Activated effector memory CD4-positive, alpha-beta T cell treated with anti-CD3 and anti-CD28 coated beads, Interleukin-2, amount 50 U/mL, for 16 hours (primary cell): Measurements from ENCODE around the gene TMED8.
"Not testable (repeated sequence)": the region's sequence is repeated elsewhere in the genome, so short reads cannot be mapped to it uniquely, and the experiment has no call there.

Experiments
- DNase-seq: peaks from one replicate; pipeline ENCODE4 v3.0.0-alpha.2; 2020

TMED8 gene

GRCh38 chr14:77376771-77377501 is at the start of gene TMED8, which contains the start of gene SAMD15:
Gene TMED8, minus strand, starts transcription at chr14:77377094. Its CDS starts 41 bp downstream, at chr14:77377053.
Gene SAMD15, plus strand, starts transcription at chr14:77377379. Its CDS starts 40 bp downstream, at chr14:77377419.
- DNase-seq, result peak; percentile 94

GRCh38 chr14:77426396-77426795 is 49.5 kb upstream of the TMED8 start:
- DNase-seq, result no peak

GRCh38 chr14:77424862-77425261 is 48.0 kb upstream of the TMED8 start:
- DNase-seq, result no peak

- no peak for DNase-seq
Measured at GRCh38 chr14:77423423-77423822, 46.5 kb upstream of the TMED8 start, which contains the start of gene NOXRED1. Gene NOXRED1, minus strand, starts transcription at chr14:77423523. Its CDS starts 634 bp downstream, at chr14:77422889.

- no peak for DNase-seq
Measured at GRCh38 chr14:77421201-77421600, 44.3 kb upstream of the TMED8 start.

- DNase-seq, result no peak
Measured at GRCh38 chr14:77416836-77417235, 39.9 kb upstream of the TMED8 start.

GRCh38 chr14:77416098-77416497 is 39.2 kb upstream of the TMED8 start:
- not testable (repeated sequence) for DNase-seq

GRCh38 chr14:77415403-77416030 is 38.6 kb upstream of the TMED8 start:
- DNase-seq, result not testable (repeated sequence)

GRCh38 chr14:77409131-77409533 is 32.2 kb upstream of the TMED8 start:
- DNase-seq, result no peak

- DNase-seq, result no peak
Measured at GRCh38 chr14:77407158-77407557, 30.3 kb upstream of the TMED8 start.

GRCh38 chr14:77406718-77407117 is 29.8 kb upstream of the TMED8 start:
- DNase-seq, result no peak

- DNase-seq, result no peak
Measured at GRCh38 chr14:77406086-77406485, 29.2 kb upstream of the TMED8 start.

- no peak for DNase-seq
Measured at GRCh38 chr14:77403768-77404167, 26.9 kb upstream of the TMED8 start.

GRCh38 chr14:77400216-77400615 is 23.3 kb upstream of the TMED8 start:
- DNase-seq, result no peak

GRCh38 chr14:77390188-77390587 is 13.3 kb upstream of the TMED8 start:
- DNase-seq, result no peak

- DNase-seq, result no peak
Measured at GRCh38 chr14:77378701-77379100, 1.8 kb upstream of the TMED8 start.

- DNase-seq, result no peak
Measured at GRCh38 chr14:77377502-77377844, 579 bp upstream of the TMED8 start.

- peak; percentile 71 for DNase-seq
Measured at GRCh38 chr14:77375973-77376770, 722 bp downstream of the TMED8 start.

GRCh38 chr14:77375164-77375950 is 1.5 kb downstream of the TMED8 start:
- no peak for DNase-seq

- DNase-seq, result no peak
Measured at GRCh38 chr14:77372304-77372841, 4.5 kb downstream of the TMED8 start.

GRCh38 chr14:77369285-77369684 is 7.6 kb downstream of the TMED8 start:
- no peak for DNase-seq

GRCh38 chr14:77364146-77364545 is 12.7 kb downstream of the TMED8 start:
- DNase-seq, result no peak
